Measurements from ENCODE around the gene SLAMF8.

The SLAMF8 gene

GRCh38 chr1:159879136-159879535, 52.5 kb downstream of the SLAMF8 start:
- no peak overlapping the region for H3K4me3 ChIP-seq (ENCODE audit: low read depth, low read length)
- no peak for TF ChIP-seq CTCF (IDR thresholded peaks at IDR 0.05; ENCODE audit: borderline replicate concordance, insufficient read depth, low read depth, low read length)

DNA sequence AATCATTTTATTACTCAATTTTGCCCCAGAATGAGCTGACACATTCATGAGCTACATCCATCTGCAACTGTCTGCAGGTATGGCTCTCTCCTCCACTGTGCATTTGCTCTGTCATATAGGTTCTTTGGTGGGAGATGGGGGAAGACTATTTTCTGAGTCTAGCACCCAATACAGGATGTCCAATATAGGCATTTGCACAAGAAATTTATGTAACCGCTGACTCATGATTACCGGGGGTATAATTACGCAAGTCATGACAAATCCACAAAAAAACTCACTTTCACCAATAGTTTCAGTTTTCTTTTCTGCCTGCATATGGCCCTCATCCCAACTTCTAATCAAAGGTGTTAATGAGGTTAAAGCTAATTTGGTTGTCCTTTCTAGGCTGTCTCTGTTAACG, 53.3 kb downstream of the SLAMF8 start:
- H3K4me3 ChIP-seq (ENCODE audit: low read depth, low read length): no peak overlapping the region
- TF ChIP-seq CTCF (IDR thresholded peaks at IDR 0.05; ENCODE audit: borderline replicate concordance, insufficient read depth, low read depth, low read length): no peak

GRCh38 chr1:159880430-159880829, 53.8 kb downstream of the SLAMF8 start:
- H3K4me3 ChIP-seq (ENCODE audit: low read depth, low read length): no peak overlapping the region
- TF ChIP-seq CTCF (IDR thresholded peaks at IDR 0.05; ENCODE audit: borderline replicate concordance, insufficient read depth, low read depth, low read length): no peak

DNA sequence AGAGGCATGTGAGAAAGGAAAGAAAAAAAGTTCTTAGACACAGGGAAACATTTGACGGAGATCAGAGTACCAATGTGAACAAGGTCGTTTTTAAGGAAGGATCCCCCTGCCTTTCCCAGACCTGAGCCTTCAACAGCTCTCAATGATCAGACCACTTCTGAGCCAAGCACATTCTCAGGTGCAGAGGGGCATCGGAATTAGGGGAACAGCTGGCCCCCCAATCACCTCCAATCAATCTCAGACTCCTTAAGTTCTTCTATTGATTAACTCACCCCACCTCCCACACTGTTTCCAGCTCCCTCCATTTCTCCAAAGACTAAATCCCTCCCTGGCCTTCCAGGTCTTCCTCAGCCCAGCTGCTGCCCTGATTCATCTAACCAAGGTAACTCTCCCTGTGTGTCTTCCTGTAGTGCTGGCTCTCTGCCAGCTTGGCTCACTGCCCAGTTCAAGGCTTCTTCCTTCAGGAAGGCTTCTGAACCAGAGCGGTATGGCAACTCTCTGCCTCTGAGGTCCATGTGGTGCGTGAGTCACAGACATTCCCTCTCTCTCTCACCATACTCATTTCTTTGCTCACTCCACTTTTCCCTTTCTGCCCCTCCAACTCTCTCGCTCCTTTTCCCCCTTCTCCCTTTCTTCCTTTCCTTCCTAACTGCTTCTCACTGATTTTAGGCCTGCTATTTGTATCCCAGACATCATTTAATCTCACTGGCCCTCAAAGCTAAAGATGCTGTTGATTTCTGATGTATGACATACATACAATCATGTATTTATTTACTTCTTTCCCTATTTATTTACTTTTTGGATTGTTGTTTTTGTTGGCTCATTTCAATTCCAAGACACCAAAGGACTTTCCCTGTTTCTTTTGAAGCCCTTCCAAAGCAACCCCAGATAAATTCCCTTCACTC, 55.2 kb downstream of the SLAMF8 start:
- TF ChIP-seq CTCF (IDR thresholded peaks at IDR 0.05; ENCODE audit: borderline replicate concordance, insufficient read depth, low read depth, low read length): no peak
- H3K4me3 ChIP-seq (ENCODE audit: low read depth, low read length): no peak overlapping the region

GRCh38 chr1:159882527-159882862, 55.8 kb downstream of the SLAMF8 start:
- no peak overlapping the region for H3K4me3 ChIP-seq (ENCODE audit: low read depth, low read length)
- TF ChIP-seq CTCF (IDR thresholded peaks at IDR 0.05; ENCODE audit: borderline replicate concordance, insufficient read depth, low read depth, low read length): no peak

DNA sequence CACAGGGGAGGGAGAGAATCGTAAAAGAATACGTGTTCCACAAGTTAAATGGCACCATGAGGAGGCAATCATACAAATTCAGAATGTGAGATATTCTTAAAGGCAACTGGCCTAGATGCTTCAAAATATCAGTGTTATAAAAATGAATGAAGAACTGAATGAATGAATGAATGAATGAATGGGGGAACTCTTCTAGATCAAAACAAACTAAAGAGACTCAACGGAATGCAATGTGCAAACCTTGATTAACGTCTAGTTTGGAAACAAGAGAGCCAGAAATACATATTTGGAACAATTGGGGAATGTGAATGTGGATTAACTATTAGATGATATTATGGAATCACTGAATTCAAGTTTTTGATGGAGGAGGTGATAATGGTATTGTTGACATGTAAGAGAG, 56.5 kb downstream of the SLAMF8 start:
- TF ChIP-seq CTCF (IDR thresholded peaks at IDR 0.05; ENCODE audit: borderline replicate concordance, insufficient read depth, low read depth, low read length): no peak
- H3K4me3 ChIP-seq (ENCODE audit: low read depth, low read length): no peak overlapping the region

- H3K4me3 ChIP-seq (ENCODE audit: low read depth, low read length): no peak overlapping the region
- TF ChIP-seq CTCF (IDR thresholded peaks at IDR 0.05; ENCODE audit: borderline replicate concordance, insufficient read depth, low read depth, low read length): no peak
Observed at GRCh38 chr1:159884296-159884695, 57.6 kb downstream of the SLAMF8 start.
